NCI-H1436 (cell line): ENCODE measurements around the gene TMEM121.
"Not testable (repeated sequence)": the region's sequence is repeated elsewhere in the genome, so short reads cannot be mapped to it uniquely, and the experiment has no call there.

Experiments used
- DNase-seq: peaks from one replicate; lab custom pipeline; 2025; lab: John Stamatoyannopoulos, UW

Gene TMEM121

DNA sequence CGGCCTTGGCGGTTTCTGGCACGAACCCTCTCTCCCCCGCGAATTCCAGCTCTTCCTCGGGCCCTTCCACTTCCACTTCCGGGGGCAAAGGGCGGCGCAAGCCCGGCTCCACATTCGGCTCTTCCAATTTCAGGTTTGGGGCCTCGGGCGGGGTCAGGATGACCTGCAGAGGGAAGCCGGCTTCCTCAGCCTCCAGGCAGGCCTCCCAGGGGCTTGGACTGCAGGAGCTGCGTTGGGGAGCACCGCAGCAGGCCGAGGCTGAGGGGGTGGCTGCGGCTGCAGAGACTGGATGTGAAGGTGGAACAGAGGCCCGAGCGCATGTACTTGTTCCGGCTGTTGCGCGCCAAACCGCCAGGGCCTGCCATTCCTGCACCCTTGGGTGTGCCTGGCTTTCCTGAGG is 20.7 kb downstream of the TMEM121 start:
- DNase-seq, result not testable (repeated sequence)

DNA sequence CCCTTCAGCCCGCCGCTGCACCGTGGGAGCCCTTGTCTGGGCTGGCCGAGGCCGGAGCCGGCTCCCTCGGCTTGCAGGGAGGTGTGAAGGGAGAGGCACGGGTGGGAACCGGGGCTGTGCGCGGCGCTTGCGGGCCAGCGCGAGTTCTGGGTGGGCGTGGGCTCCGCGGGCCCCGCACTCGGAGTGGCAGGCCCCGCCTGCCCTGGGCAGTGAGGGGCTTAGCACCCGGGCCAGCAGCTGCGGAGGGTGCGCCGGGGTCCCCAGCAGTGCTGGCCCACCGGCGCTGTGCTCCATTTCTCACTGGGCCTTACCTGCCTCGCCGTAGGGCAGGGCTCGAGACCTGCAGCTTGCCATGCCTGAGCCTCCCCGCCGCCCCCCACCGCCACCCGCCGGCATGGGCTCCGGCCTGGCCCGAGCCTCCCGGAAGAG is 21.4 kb downstream of the TMEM121 start:
- DNase-seq, result no peak

DNA sequence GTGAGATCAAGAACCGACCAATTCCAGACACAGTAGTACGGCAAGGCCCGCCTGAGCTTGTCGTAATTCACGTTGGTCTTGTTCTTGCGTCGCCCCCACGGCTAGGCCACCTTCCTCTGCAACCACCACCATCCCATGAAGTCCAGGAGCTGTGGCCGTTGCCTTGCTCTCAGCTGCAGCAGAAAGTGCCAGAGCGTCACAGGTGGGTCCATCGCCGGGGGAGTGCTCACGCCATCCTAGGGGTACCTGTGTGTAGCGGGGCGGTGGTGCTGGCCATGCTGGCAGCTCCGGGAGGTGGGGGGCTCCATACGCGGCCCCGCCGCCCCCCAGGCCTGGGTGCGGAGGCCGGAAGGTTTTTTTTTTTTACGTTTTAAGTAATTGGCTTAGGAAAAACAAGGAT is 23.1 kb downstream of the TMEM121 start:
- DNase-seq, result no peak

DNA sequence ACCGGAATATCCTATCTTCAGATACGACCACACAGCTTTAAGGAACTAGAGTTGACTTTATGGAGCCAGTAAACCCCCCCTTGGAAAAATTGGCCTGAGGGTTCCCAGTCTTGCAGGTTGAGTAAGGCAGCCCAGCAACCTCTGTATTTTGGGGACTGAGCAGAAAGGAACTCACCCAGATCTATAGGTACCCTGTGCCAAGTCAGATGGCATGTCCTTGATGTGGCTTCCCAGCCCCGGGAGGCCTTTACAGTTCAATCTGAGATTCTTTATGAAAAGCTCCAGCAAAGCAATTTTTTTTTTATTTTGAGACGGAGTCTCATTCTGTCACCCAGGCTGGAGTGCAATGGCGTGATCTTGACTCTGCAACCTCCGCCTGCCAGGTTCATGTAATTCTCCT is 27.6 kb downstream of the TMEM121 start:
- no peak for DNase-seq

DNA sequence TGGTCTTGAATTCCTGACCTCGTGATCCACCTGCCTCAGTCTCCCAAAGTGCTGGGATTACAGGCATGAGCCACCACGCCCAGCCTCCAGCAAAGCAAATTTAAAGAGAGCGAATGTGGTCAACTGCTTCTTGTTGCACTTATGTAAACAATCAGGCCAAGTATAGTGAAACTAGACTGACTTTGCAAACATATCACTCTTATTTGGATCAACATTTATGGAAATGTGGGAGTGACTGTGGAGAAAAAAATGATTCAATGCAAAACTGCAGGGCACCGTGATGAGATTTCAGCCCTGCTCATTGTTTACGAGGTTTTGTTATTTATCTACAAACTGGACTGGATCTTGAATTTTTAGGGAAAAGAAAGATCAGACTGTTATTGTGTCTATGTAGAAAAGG is 28.1 kb downstream of the TMEM121 start:
- DNase-seq, result no peak

DNA sequence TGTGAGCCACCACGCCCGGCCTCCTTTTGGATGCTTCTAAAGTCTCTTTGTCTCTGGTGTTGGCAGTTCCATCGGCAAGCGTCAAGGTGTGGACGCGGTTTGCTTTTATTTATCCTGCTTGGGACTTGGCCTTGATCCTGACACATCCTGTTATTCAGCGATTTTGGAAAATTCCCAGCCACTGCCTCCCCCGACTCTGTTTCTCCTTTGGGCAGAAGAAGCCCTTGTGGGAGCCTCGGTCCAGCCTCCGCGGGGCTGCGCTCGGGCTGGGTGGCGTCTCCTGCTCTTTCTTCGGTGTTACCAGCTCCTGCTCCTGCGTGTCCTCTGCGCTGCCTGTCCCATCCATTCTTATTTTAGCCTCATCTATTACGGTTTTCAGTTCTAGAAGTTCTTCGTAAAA is 31.3 kb downstream of the TMEM121 start:
- not testable (repeated sequence) for DNase-seq

DNA sequence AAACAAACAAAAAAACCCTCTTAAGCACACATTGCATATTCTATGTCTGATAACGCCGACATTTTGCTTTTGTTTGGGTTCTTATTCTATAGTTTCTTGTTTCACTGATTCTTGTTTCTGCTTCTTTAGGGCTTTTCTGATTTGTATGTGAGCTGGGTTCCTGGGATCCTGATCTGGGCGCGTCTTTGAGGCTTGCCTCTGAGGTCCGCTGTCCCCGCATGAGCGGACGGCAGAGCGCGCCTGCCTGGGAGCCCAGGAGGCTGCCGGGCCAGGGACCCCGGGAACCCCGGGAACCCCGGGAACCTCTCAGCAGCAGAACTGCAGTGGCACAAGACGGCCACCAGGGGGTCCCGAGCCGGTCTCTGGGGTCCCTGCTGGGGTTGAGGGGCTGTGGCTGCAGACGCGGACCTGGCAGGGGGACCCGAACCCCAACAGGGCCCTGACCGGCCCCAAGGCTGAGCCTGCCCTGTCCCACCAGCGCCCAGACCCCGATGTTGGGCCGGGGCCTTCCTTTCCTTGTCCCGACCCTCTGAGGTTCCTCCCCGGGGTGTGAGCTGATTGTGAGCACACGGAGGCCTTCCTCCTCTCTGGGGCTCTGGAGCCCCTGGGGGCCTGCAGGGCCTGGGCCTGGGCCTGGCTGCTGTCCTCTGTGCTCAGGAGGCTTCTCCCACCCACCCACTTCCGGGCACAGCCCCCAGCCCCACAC is 32.2 kb downstream of the TMEM121 start:
- not testable (repeated sequence) for DNase-seq

DNA sequence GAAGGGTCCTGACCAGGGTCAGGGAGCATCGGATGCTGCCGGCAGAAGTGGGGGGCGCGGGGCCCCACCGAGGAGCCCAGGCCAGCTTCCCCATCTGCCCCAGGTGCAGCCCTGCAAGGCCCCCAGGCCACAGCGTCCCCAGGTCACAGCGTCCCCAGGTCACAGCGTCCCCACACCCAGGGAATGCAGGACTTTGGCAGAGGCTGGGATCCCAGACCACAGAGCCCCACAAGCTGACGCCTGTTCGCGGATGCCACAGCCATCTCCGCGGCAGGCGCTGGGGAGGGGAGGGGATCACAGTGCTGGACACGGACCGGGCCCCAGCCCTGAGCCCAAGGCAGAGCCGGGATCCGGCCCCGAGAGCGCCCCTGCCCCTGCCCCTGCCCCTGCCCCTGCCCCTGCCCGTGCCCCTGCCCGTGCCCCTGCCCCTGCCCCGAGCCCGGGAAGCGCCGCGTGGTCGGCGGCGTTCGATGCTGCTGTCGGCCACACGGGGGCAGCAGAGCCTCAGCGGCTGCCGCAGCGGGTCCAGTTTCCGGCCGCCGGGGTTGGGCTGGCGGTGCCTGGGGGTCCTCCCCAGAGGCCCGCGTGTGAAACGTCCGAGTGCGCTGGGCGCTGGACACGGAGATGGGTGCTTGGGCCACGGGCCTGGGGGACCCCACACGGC is 33.1 kb downstream of the TMEM121 start:
- DNase-seq, result not testable (repeated sequence)

DNA sequence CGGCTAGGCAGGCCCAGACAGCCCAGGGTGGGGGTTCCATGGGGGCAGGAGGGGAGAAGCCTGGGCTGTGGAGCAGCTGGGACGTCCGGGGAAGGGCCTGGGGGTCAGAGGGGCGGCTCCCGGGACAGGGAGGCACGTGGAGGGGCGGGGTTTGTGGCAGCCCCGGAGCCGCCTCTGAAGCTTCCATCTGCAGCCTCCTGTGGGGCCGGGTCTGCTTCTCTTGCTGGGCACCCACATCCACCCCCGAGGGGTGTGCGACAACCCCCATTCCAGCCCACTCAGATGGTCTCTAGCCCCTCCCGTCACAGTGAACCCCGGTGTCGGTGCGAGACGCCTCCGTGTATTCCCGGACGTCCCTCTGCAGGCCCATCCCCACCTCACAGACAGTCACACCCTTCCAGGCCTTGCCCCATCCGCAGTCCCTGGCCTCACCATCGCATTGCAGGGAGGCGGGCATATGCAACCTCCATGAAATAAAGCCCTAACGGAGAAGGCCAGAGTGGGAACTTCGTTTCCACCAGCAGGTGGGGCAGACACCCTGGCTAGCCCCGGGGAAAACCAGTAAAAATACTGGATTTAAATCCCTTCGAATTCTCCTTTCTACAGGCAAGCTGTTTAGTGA is 33.8 kb downstream of the TMEM121 start:
- DNase-seq, result not testable (repeated sequence)

DNA sequence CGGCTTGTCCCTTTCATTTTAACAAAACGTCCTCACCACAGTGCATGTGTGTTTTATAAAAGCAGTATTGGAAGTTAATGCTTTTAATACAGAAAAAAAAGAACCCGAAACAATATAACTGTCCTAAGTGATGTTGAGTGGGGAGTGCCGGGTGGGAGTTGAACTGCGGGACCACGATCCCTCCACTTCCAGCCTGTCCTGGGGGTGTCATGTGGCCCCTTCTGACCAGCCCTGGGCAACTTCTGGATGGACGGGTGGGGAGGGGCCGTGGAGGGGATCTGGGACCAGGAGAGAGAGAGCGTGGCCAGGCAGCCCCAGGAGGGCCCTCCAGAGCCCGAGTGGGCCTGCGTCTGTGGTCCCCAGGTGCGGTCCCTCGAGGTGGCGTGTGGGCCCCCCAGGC is 35.0 kb downstream of the TMEM121 start:
- not testable (repeated sequence) for DNase-seq

DNA sequence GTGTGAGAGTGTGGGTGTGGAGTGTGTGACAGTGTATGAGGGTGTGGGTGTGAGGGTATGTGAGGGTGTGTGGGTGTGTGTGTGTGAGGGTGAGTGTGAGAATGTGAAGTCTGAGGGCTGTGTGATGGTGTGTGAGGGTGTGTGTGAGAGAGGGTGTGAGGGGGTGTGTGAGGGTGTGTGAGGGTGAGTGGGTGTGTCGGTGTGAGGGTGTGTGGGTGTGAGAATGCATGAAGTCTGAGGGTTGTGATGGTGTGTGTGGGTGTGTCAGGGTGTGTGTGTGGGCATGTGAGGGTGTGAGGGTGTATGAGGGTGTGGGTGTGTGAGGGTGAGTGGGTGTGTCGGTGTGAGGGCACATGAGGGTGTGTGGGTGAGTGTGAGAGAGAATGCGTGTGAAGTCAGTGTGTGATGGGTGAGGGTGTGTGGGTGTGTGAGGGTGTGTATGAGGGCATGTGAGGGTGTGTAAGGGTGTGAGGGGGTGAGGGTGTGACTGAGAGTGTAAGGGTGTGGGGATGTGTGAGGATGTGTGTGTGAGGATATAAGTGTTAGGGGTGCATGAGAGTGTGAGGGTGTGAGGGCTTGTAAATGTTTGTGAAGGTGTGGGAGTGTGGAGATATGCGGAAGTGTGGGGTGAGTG is 36.4 kb downstream of the TMEM121 start:
- DNase-seq, result no peak

DNA sequence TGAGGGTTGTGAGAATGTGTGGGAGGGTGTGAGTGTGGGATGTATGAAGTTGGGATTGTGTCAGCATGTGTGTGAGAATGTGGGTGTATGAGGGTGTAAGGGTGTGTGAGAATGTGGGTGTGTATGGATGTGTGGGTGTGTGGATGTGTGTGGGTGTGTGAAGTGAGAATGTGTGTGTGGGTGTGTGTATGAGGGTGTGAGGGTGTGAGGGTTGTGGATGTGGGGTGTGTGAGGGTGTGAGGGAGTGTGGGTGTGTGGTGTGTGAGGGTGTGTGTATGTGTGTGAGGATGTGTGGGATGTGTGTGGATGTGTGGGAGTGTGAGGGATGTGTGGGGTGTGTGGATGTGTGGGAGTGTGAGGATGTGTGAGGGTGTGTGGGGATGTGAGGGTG is 37.0 kb downstream of the TMEM121 start:
- DNase-seq, result no peak

DNA sequence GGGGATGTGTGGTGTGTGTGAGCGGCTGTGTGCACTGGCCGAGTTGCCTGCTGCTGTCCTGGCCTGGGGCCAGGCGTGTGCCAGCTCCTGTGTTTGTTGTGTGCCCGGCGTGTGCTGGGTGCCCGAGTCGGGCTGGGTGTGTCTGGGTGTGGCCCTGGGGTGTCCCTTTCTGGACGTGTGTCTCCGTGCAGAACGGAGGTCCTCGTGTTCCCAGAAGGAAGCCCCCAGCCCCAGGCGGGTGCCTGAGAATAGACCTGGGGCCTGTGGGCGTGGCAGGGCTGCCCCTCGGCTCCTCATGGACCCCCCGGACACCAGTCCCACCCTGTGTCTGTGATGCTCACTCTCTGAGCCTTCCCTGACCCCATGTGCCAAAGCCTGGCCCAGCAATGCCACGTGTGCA is 38.2 kb downstream of the TMEM121 start:
- DNase-seq, result not testable (repeated sequence)

DNA sequence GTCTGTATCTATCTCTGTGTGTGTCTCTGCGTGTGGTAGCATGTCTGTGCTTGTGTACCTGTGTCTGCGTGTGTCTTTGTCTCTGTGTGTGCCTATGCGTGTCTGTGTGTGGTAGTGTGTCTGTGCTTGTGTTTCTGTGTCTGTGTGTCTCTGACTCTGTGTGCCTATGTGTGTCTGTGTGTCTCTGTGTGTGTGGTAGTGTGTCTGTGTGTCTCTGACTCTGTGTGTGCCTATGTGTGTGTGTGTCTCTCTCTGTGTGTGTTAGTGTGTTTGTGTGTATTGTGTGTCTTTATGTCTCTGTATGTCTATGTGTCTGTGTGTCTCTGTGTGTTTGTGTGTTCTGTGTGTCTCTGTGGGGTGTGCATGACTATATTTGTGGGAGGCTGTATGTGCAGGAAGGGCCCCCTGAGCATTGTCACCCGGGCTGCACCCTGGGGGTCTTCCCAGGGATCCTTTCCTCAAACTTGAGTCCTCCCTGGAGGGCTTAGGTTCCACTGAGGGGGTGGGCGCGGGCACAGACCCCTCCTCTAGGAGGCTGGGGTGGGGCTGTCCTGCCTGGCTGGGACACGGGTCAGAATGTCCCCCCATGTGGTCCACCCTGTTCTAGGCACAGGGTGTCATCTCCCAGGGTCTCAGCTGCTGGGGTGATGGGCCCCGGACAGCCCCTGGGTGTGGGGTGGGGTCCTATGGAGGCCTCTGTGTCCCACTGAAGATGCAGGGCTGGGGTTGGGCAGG is 39.0 kb downstream of the TMEM121 start:
- not testable (repeated sequence) for DNase-seq

DNA sequence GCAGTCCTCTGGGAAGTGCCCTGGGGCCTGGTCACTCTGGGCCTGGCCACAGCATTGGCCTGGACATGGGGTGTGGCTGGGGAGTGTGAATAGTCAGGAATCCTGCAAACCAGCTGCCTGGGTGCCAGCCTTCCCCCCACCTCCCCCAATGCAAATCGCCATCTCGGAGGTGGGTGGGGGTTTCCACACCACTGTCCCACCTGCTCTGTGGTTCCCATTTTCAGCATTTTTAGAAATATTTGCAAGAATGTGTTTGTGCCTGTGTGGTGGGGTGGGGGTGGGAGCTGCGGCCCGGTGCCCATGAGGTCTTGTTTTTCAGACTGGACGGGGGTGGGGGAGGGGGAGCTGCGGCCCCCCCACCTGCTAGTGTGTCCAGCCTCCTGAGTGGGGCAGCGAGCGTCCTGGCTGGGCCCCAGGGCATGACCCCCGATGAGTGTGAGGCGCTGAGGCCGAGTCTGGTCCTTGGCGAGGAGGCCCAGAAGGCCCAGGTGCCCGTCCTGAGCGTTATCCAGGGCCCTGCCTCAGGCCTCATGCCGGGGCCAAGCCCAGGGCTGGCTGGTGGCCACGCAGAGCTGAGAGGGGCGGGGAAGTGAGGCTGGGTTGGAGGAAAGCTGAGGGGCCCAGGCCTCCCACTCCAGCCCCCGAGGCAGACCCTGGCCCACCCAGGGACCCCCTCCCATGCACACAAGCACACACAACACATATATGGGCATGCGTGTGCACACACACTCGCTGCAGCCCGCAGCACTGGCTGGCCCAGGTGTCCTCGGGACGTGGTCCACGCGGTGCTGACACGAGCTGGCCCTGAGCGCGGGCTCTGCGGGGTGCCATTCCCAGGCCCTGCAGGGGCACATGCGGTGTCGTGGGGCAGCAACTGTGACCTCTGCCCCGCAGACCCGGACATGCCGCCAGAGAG is 40.1 kb downstream of the TMEM121 start:
- not testable (repeated sequence) for DNase-seq

DNA sequence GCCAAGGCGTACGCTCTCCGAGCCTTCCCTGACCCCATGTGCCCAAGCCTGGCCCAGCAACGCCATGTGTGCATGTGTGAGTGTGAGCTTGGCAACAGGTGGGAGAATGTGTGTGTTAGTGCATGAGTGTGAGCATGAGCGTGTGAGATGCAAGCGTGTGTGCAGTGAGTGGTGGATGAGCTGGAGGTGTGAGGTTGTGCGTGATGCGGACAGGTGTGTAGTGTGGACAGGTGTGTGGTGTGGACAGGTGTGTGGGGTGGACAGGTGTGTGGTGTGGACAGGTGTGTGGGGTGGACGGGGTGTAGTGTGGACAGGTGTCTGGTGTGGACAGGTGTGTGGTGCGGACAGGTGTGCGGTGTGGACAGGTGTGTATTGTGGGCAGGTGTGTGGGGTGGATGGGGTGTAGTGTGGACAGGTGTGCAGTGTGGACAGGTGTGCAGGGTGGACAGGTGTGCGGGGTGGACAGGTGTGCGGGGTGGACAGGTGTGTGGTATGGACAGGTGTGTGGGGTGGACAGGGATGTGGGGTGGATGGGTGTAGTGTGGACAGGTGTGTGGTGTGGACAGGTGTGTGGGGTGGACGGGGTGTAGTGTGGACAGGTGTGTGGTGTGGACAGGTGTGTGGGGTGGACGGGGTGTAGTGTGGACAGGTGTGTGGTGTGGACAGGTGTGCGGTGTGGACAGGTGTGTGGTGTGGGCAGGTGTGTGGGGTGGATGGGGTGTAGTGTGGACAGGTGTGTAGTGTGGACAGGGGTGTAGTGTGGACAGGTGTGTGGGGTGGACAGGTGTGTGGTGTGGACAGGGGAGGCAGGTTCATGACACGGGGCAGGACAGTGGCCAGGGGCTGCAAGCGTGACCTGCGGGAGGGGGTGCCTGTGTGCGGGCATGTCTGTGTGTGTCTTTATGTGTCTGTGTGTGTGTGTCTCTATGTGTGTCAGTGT is 41.1 kb downstream of the TMEM121 start:
- DNase-seq, result not testable (repeated sequence)

DNA sequence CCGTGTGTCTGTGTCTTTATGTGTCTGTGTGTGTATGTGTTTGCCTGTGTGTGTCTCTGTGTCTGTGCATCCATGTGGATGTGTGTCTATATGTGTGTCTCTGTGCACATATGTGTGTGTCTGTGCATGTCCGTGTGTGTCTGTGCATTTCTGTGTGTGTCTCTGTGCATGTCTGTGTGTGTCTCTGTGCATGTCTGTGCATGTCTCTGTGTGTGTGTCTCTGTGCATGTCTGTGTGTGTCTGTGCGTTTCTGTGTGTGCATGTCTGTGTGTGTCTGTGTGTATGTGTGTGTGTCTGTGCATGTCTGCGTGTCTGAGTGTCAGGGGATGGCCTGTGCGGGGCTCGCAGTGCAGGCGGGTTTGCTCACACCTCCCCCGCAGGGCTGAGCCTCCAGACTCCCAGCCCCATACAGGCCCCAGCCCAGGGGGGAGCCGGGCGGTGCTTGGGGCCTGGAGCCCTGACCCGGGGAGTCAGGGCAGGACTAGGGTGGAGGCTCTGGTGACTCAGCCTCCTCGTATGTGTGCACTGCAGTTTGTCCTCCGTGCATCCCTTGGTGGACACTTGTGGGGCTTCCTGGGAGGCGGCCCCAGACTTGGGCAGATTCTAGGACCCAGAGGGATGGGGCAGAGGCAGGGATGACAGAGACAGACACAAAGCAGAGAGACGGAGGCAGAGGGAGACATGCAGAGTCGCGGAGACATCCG is 41.9 kb downstream of the TMEM121 start:
- not testable (repeated sequence) for DNase-seq

DNA sequence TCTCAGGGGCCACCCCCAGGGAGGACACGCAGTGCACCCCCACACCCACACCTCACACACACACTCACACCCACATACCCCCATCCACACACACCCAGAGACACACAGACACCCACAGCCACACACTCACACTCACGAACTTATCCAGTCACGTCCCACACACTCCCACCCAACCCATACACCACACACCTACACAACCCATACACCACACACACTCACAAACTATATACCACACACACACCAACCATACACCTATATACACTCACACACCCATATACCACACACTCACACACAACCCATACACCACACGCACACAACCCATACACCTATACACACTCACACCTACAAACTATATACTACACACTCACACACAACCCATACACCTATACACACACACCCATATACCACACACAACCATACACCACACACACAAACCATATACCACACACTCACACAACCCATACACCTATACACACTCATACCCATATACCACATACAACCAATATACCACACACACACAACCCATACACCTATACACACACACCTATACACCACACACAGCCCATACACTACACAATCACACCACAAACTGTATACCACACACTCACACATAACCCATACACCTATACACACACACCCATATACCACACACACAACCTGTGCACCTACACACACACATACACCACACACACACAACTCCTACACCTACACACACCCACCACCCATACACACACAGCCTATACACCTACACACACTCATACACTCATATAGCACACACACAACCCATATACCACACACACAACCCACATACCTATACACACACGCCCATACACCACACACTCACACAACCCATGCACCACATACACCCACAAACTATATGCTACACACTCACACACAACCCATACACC is 42.7 kb downstream of the TMEM121 start:
- DNase-seq, result no peak
